Measurements from ENCODE around the gene GALR1.

- TF ChIP-seq FOXK2 (IDR thresholded peaks at IDR 0.05) (no peak), FOXA1 (IDR thresholded peaks at IDR 0.05) (no peak), HDGF (IDR thresholded peaks at IDR 0.05; ENCODE audit: borderline replicate concordance) (no peak), LEF1 (IDR thresholded peaks at IDR 0.05; ENCODE audit: borderline replicate concordance) (no peak), FOXM1 (IDR thresholded peaks at IDR 0.05; ENCODE audit: borderline replicate concordance) (no peak), BHLHE40 (IDR thresholded peaks at IDR 0.05; ENCODE audit: borderline replicate concordance) (no peak), CTBP1 (IDR thresholded peaks at IDR 0.05; ENCODE audit: borderline replicate concordance) (no peak), NFRKB (IDR thresholded peaks at IDR 0.05) (no peak)
Measured at GRCh38 chr18:77316008-77316407, 66.4 kb downstream of the GALR1 start.

All from HEK293T (cell line).